LNCaP clone FGC (cell line): Measurements from ENCODE around the gene YIPF3.

Experiments used
- DNase-seq: peaks from one replicate; pipeline ENCODE4 v3.0.0-alpha.2; 2011; ENCODE audit warnings: low read depth
- H3K4me3 ChIP-seq: 2 replicates; pipeline ENCODE4 v1.5.1; 2011; ENCODE audit warnings: mild to moderate bottlenecking, low read depth, low read length, control low read depth
- TF ChIP-seq, protein P1 (sequence below): IDR thresholded peaks from 2 replicates; pipeline ENCODE4 v1.5.1; 2012; ENCODE audit warnings: mild to moderate bottlenecking; ENCODE audit not compliant: control insufficient read depth, insufficient read depth; ENCODE audit errors: extremely low read depth

Gene YIPF3

DNA sequence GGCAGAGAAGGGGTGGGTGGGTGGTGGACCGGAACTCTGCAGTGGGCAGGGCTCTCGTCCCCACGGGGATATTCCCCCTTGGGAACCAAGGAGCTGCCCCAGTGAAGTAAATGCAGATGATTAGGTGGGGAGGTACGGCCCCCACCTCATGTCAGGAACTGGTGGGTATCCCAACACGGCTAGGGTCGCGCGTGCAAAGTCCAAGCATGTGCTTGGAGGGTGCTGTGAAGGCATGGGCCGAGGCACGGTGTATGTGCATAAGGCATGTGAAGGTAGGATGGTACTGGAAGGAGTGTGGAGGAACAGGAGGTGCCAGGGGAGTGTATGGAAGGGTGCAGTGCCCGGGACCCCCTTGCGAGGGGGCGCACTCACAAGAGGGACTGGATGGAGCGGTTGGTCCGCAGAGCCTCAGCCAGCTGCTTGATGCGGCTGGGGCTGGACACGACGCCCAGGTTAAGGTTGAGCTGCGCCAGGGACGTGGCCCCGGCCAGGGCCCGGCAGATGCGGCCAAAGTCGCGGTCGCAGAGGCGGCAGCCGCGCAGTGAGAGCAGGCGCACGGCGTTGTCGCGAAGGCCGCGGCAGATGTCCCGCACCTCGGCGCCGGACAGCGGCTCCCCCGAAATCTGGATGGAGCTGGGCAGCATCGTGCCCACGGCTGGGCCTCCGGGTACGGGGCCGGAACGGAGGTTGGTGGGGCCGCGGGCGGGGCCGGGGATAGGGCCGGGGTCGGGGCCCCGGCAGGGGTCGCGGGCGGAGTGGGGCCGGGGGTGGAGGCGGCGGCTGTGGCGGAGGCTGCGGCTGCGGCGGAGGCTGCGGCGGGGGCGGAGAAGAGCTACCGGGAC lies 7.4 kb downstream of the YIPF3 start:
- H3K4me3 ChIP-seq, result peak overlapping the region; percentile 53
- no peak for DNase-seq
- TF ChIP-seq, protein P1, sequence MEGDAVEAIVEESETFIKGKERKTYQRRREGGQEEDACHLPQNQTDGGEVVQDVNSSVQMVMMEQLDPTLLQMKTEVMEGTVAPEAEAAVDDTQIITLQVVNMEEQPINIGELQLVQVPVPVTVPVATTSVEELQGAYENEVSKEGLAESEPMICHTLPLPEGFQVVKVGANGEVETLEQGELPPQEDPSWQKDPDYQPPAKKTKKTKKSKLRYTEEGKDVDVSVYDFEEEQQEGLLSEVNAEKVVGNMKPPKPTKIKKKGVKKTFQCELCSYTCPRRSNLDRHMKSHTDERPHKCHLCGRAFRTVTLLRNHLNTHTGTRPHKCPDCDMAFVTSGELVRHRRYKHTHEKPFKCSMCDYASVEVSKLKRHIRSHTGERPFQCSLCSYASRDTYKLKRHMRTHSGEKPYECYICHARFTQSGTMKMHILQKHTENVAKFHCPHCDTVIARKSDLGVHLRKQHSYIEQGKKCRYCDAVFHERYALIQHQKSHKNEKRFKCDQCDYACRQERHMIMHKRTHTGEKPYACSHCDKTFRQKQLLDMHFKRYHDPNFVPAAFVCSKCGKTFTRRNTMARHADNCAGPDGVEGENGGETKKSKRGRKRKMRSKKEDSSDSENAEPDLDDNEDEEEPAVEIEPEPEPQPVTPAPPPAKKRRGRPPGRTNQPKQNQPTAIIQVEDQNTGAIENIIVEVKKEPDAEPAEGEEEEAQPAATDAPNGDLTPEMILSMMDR, result no peak

DNA sequence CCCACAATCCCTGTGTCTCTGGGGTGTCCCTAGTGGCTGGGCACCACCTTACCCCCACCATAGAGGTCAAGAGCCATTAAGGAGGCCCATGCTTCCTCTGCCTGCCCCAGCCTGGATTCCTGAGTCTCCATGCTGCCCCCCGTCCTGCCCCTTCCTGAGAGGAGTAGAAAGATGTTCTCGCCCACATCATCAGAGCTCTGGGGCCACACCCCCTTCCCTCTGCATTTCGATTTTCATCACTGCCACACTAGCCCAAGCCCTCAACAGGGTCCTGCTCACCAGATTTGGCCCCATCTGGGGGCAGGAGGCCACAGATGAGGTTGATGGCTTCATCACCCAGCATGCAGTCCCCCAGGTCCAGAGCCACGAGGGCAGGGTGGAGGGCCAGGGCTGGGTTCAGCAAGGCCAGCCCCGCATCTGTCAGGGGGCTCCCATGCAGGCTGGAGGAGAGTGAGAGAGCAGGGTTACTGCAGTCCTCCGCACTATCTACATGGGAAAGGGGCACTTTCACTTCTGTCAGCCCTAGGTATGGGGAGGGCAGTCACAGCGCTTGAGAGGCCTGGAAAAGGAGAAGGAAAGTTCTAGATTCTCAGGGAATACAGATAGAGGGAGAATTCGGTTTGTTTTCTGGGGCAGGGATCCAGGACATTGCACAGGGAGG lies 8.1 kb downstream of the YIPF3 start:
- DNase-seq, result no peak
- no peak overlapping the region for H3K4me3 ChIP-seq
- TF ChIP-seq, protein P1, result no peak

DNA sequence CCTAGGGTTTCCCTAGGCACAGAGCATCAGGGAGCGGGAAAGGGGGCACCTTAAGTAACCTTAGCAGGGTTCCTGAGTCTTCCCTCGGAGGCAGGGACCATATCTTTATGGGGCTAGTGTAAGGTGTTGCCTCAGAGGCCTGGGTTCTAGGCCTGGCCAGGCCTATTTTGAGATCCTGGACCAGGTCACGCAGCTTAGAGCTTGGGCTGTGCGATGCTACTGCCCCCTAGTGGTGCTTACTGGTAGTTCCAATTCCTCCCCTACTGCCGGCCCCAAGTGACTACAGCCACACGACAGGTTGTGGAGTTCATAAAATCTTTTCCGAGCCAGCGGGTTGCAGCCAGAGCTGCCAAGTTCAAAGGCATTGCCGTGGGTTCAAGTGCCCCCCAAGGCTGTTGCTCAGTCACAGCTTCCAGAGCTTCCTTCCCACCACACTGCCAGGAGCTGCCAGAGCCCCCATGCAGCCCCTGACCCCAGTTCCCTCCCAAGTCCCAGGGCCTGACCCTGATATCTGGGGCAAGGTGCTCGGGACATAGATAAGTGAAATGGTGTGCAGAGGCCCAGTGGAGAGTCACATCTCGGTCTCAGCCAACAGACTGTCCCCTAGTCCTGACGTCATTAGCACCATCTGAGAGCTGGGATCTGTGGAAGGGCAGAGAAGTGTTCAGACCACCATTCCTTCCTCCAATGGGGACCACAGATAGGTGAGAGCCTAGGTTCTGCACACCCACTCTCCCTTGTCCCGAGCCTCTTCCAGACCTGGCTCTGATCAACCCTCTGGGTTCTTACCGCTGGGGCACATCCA lies 9.9 kb downstream of the YIPF3 start:
- no peak overlapping the region for H3K4me3 ChIP-seq
- peak; percentile 51 for DNase-seq

DNA sequence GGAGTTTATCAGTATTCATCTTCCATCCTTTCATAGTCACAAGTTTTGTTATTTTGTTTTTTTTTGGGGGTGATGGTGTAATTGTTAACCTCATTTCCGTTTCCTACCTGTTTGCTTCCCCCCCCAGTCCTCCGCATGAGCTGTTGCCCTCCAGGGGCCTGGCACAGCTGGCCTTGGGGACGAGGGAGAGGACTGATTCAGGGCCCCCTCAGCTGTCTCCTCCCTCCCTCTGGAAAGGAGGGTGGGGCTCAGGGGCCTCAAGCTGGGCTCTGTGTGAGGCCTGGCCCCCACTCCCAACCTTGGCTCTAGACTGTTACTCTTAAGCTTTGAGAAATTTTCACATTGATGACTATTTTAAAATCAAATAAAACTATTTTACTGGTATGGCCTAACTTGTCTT lies 10.6 kb downstream of the YIPF3 start:
- TF ChIP-seq, protein P1, result no peak
- H3K4me3 ChIP-seq, result no peak overlapping the region

More for the DNA sequence above, 9.9 kb downstream of the YIPF3 start:
- TF ChIP-seq, protein P1, result peak; percentile 94

DNA sequence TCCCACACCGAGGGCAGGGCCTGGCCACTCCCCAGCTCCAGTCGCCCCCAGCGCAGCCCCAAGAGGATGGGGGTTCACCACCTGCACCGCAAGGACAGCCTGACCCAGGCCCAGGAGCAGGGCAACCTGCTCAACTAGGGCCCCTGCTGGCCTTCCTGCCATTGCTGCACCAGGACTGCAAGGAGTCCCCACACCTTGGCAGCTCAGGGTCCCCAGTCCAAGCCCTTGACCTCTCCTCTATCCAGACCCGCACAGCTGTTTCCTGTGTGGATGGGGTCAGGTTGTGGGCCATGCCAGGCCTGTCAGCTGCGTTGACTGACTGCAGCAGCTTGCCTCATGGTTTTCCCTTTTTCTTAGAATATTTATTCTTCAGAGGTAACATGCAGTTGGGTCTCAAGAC lies 11.0 kb downstream of the YIPF3 start:
- TF ChIP-seq, protein P1, result no peak
- no peak overlapping the region for H3K4me3 ChIP-seq
- no peak for DNase-seq

More for the DNA sequence above, 10.6 kb downstream of the YIPF3 start:
- no peak for DNase-seq

DNA sequence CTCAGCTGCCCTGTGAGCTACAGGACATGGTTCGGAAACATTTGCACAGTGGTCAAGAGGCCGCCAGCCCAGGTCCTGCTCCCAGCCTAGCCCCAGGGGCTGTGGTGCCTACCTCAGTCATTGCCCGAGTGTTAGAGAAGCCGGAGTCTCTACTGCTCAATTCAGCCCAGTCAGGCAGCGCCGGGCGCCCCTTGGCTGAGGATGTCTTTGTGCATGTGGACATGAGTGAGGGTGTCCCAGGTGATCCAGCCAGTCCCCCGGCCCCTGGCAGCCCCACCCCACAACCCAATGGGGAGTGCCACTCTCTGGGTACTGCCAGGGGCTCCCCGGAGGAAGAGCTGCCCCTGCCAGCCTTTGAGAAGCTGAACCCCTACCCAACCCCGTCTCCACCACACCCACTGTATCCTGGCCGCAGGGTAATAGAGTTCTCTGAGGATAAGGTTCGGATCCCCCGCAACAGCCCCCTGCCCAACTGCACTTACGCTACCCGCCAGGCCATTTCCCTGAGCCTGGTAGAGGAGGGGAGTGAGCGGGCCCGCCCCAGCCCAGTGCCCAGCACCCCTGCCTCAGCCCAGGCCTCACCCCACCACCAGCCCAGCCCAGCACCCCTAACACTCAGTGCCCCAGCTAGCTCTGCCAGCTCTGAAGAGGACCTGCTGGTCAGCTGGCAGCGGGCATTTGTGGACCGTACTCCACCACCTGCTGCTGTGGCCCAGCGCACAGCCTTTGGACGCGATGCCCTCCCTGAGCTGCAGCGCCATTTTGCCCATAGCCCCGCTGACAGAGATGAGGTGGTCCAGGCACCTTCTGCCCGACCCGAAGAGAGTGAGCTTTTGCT lies 11.8 kb downstream of the YIPF3 start:
- no peak overlapping the region for H3K4me3 ChIP-seq
- DNase-seq, result no peak
- TF ChIP-seq, protein P1, result no peak
